Effector CD8-positive, alpha-beta T cell (primary cell): ENCODE results near the gene ZXDC.

ENCODE experiments used
- DNase-seq: peaks from one replicate; lab custom pipeline; 2025; lab: John Stamatoyannopoulos, UW

ZXDC gene

DNA sequence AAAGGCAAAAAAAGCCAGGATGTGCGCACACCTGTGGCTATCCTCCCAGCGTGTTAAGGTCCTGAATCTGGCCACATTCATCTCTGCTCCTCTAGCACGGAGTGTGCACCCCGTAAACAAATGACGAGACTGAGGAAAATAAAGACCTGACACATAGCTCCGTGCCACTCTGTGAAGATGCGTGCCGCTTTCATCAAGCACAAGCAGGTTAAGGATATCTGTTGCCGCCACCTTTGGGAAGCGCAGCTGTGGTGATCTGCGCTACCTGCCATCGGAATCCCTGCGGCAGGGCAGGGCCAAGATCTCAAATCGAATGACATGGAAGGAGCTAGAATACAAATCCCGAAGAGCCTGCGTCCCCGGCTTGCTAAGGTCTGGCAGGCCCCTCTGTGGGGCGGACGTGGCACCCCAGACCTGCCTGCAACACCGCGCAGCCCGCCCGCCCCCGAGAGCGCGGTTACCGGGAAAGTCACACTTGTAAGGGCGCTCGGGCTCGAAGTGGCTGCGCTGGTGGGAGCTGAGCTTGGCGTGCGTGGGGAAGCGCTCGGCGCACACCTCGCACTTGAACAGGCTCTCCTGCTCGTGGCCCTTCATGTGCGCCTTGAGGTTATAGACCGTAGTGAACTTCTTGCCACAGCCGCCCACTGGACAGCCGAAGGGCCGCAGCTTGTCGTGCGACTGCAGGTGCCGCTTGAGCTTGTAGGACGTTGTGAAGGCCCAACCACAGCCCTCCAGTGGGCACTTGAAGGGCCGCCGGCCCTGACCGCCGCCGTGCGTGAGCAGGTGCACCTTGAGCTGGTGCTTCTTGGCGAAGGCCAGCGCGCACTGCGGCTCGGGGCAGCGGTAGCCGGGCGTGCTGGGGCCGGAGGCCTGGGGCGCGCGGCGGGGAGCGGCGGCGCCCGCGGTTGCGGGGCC is 936 bp downstream of the ZXDC start:
- DNase-seq = peak; percentile 16

DNA sequence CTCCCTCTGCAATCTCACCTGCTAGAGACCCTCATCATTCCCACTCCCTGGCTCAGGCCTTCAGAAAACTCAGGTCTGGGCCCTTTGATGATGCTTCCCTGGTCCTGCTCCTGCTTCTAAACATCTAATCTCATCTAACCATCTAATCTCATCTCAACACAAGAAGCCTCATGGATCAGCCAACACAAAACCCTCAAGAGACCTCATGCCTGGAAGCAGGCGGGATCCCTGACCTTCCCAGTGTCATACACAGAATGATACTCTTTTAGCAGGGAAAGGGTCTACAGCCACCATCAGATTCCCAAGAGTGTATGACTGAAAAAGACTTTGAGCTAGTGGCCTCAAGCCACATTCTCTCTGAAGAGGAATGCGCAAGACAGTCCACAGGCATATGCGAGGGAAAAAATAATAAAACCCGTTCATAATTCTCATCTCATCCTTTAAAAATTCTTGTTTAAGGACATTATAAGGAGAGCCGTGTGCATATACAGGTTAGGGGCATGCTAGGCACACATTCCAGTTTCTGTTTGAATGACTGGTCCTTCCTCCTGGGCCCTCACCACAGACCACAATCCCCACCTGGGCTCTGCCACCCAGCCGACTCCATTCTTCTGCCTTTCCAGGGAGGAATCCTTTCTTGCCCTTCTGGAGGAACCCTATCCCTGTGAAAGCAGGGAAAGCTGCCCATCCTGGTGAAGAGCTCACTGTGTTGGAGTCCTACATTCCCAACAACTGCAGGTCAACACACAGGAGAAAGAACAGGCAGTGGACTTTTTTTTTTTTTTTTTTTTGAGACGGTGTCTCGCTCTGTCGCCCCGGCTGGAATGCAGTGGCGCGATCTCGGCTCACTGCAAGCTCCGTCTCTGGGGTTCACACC is 2.2 kb downstream of the ZXDC start:
- DNase-seq = no peak

DNA sequence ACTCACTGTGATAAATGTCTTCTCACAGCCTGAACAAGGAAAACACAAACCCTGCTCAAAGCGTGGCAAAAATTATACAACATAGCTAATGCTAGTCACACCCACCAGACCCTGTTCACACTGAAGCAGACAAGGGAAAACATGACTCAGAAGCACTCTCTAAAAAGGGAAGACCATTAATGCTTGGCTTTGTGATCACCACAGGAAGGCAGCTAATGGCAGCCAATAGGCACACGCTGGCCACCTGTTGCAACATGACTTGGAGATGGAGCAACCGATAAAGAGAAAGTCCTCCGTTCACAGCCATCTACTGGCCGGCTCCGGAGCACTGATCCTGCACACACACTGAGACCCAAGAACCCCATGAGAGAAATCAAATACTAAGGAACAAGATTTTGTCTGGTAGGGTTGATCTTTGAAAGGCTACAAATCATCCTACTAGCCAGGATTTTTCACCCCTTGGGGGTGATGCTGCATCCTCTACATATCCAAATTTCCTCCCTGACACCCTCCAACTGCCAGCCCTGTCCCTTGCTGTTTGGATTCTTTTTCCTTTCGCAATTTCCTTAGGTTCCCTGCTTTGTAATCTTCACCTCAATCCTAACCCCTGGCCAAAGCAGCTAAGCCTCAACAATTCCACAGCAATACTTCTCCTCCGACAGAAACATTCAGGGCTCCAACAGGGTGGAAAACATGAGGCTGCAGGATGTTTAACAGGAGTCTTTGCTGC is 3.2 kb downstream of the ZXDC start:
- DNase-seq = no peak

GRCh38 chr3:126469479-126469878 is 6.2 kb downstream of the ZXDC start:
- no peak for DNase-seq

DNA sequence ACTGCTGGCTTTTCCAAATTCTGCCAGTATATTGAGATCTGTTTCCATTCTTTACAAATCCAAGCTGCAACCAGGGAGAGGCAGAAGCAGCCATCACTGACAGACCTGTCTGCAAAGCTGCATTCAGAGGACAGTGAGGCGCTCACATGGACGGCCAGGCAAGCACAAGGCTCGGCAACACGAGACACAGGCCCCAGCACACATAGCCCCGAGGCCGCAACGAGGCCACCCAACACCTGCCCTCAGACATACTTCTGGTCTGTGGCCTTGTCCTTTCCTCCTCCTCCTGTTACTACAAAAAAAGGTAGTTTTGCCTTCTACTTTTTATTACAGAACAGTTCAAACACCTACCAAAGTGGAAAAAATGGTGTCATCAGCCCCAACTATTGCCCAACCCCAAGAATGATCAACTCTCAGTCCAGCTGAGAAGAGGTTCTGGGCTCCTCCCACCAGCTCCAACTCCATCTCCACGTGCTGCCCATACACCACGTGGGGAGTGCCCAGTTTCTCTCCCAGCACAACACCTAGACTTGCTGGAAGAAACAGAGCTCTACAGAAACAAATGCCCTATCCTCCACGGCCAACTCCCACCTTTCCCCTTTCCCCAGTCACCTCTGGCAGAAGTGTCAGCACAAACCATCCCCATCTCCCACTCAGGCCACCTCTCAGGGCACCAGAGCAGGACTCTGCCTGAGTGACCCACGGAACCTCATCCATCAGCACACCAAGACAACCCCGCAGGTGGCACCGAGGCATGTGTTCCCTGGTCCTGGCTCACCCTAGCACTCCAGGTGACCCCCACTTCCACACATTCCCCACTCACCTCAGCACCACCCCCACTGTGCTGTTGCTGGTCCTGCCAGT is 7.4 kb downstream of the ZXDC start:
- DNase-seq = no peak

GRCh38 chr3:126467611-126467955 is 8.1 kb downstream of the ZXDC start:
- DNase-seq = no peak

- no peak for DNase-seq
Measured at GRCh38 chr3:126466886-126467610, 8.6 kb downstream of the ZXDC start.

GRCh38 chr3:126465928-126466544 is 9.7 kb downstream of the ZXDC start:
- DNase-seq = no peak

DNA sequence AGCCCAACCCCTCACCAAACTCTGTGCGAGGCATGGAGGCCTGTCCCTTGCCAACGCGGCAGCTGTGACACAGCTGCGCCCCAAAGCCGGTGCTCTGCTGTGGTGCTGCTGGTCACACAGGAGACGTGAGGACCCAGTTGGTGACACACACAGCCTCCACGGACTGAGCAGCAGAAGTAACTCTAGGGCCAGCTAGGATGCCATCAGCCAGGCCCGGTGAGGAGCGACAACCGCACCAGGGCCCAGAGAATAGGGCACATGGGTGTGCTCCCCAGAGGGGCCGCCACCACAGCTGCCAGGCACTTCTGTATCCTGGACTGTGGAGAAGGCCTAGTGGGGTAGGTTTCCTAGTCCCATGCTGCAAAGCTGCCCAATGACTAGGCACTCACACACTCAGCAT is 10.7 kb downstream of the ZXDC start:
- DNase-seq = no peak

- DNase-seq = no peak
Measured at GRCh38 chr3:126464494-126464893, 11.2 kb downstream of the ZXDC start.

GRCh38 chr3:126464093-126464492 is 11.6 kb downstream of the ZXDC start:
- DNase-seq = no peak

DNA sequence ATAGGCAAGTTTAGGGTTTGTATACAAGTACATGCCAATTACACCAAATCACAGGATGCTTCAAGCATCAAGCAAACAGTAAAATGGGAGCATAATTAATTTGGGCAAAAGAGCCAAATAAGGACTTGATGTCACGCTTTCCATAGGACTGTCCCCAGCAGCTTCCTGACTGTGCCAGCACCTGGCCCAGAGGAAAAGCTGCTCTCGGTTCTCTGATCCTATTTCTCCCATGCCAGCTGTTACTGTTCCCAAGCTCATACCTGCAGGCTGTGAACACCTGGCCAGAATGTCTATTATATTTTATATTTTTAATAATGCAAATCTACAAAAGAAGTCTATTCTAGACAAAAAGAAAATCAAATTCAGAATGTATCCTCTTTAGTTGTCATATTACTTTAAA is 12.2 kb downstream of the ZXDC start:
- DNase-seq = no peak

- DNase-seq = no peak
Measured at GRCh38 chr3:126461450-126462070, 14.1 kb downstream of the ZXDC start.

DNA sequence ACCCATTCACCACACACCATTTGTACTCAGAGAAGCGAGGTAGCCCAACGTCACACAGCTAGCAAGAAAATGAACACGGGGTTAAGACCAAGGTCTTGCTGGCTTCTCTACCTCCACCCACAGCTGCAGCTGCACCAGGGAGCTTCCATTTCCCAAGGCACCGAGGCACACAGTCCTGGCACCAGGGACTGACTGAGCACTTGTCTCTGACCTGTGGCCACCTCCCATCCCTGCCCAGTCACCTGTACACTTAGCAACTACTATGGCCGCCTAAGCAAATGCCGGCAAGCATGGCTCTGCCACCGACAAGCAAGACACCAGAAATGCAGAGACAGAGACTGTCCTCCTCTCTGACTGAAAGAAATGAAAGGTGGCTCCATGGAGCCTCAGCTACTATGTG is 15.3 kb downstream of the ZXDC start:
- no peak for DNase-seq

DNA sequence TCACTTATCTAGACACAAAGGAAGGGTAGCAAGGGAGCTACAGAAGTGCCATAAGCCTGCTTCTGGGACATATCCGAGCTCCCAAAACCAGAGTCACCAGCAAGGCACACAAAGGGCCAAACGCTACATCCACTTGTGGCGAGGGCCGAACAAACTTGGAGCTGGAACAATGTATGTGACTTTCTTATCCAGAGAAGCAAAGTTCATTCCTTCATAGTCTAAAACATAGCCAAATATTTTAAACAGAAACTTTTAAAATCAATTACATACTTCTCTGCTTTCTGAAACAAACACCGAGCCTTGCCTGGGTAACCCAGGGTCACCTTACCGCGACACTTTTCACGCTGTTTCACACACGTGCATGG is 15.9 kb downstream of the ZXDC start:
- DNase-seq = no peak

GRCh38 chr3:126459111-126459762 is 16.5 kb downstream of the ZXDC start:
- DNase-seq = no peak

DNA sequence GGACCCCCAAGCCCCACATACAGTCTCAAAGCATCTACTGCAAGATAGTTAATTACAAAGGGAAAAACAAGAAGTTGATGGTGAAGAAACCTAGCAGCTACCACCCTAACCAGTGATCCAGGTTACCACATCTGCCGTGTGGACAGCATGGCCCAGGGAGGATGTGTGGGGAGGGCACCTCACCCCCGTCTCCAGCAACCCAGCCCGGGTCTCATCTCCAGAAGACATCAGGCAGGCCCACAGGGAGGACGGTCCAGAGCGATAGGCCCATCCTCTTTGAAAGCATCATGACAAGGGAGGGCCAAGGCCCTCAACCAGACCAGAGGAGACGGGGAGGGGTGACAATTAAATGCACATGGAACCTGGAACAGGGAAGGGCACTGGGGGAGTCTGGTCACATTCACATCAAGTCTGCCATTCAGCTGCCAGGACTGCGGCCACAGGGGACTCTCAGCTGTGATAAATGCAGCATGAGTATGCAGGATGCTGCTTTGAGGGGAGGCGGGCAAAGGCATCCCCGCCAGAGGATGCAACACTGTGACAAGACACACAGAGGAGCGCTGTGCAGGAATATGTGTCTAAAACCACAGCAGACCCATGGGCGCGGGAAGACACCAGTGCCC is 18.8 kb downstream of the ZXDC start:
- DNase-seq = no peak

GRCh38 chr3:126456211-126456610 is 19.5 kb downstream of the ZXDC start:
- no peak for DNase-seq
